Raji (cell line): ENCODE data around the gene RIN3.

Experiments used
- POLR2A ChIP-seq: IDR thresholded peaks from 2 replicates; pipeline ENCODE4 v1.6.1; 2011; ENCODE audit warnings: low read depth, low read length, control low read depth; ENCODE audit not compliant: insufficient read depth

The RIN3 gene

DNA sequence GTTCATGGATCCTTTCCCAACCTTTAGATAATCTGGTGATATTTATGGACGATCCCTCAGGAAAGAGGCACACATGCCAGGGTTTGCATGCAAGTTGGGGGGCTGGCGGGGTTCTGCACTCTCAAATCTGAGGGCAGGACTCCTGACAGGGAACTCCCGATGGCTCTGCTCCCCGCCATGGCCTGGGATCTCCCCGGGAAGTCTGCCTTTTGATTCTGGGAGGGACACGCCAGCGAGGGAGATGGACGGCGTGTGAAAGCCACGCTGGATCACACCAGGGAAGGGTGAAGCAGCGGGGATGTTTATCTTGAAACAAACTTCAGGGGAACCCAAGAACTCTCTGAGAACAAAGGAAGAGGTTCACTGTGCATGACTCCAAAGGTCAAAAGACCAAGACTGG lies 191.2 kb downstream of the RIN3 start:
- TF ChIP-seq POLR2A: no peak

GRCh38 chr14:92706386-92706785 lies 192.8 kb downstream of the RIN3 start:
- no peak for TF ChIP-seq POLR2A

- TF ChIP-seq POLR2A: no peak
Measured at GRCh38 chr14:92709340-92710000, 195.9 kb downstream of the RIN3 start.

DNA sequence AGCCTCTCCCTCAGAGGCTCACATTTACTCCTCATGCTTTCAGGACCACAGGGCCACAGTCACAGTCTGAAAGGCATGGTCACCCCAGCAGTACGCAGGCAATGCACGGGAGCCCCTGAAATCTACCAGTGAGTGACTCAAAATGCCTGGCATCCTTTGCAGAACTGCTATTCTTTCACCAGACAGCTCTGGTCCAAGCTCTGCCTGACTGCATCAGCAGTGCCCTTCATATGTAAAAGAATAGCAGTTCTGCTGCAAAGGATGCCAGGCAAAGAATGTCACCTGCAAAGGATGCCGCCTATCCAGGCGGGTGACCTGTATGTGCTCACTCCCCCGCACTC lies 196.4 kb downstream of the RIN3 start:
- TF ChIP-seq POLR2A: no peak

DNA sequence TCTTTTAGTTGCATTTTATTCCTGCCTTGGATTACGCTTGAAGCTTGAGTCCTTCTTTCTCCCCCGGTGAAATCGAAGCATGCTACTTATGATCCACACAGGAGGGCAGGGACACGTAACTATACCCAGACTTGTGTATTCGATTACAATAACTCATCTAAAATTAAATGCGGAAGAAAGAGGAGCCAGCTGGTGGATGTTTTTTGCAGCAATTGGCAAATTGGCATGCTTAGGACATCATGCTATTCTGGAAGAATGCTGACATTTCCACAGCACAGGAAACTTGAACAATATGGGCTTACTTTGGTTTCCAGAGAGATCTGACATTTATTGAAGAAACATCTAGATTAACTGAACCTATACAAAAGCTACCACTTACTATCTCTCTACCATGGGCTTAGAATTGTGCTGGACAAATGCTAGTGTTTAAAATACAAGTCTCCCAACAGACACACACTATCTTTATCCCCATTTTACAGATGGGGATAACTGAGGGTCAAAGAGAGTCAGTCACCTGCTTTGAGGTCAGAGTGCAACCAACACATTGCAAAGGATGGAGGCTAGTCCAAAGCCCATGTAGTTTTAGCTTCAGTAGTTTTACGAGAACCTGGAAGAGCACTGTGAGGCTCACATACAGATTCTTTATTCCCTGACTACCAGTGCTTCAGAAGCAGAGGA lies 198.5 kb downstream of the RIN3 start:
- no peak for TF ChIP-seq POLR2A

DNA sequence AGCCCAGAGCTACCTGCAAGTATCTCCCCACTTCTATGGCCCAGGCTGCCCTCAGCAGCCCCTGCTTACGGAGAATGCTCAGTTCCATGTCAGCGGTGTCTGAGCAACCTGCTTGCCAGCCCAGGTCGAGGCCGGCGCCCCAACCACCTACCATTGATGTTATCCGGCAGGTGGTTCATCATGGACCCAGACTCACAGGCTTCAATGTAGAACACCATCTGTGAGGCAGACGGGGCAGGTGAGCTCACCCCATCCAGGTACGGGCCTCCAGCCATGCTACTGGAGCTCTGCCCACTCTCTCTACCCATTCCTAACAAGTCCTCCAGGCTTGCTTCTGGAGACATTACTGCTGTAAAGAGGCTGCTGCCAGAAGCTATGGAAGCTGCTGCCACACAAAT lies 199.1 kb downstream of the RIN3 start:
- no peak for TF ChIP-seq POLR2A

DNA sequence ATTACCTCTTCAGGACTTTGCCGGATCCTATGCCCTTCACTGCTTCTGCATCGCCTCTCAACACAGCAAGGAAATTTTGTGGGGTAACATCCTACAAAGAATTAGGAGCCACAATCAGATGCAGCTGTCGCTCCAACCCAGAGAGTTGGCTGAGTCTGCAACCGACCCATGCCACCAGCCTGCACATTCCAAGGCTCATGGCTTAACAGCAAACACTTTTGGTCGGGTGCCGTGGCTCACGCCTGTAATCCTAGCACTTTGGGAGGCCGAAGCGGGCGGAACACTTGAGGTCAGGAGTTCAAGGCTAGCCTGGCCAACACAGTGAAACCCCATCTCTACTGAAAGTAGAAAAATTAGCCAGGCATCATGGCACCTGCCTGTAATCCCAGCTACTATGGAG lies 202.6 kb downstream of the RIN3 start:
- TF ChIP-seq POLR2A: no peak

DNA sequence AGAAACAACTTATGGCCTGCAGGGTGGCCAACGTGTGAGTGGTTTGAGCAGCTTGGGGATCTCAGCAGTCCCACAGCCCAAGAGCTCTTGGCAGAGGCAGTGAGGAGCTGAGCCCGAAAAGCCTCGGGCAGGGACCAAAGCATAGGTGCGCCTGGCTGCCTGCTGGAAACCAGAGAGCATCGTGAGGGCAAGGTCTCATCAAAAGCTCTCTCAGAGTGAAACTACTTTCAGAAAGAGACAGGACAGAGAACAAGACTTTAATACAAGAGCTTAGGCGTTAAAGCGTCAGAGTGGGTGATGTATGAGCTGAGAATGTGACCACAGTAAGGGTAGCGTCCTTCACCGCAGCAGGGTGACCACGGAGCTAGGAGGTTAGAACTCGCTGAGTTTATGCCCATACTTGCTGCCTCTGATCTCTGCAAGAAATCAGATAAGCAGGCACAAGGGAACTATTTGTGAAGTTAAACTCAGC lies 204.0 kb downstream of the RIN3 start:
- TF ChIP-seq POLR2A: no peak

DNA sequence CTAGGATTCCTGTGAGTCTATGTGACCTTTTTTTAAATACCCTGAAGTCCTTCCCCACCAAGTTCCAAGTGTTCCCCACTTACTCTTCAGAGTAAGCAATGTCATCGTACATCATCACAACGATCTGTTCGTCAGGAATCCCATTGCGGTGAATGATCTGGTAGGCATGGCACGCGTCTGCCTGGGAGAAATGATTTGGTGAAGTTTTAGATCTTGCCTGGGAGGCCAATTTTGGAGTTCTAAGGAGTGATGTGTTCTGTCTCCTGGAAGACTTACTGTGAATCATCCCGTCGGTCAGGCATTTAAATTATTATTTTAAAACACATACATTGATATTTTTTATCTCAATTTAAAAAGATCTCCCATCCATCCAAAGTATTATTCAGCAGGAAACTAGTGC lies 205.1 kb downstream of the RIN3 start:
- no peak for TF ChIP-seq POLR2A

GRCh38 chr14:92719421-92719820 lies 205.8 kb downstream of the RIN3 start:
- TF ChIP-seq POLR2A: no peak

DNA sequence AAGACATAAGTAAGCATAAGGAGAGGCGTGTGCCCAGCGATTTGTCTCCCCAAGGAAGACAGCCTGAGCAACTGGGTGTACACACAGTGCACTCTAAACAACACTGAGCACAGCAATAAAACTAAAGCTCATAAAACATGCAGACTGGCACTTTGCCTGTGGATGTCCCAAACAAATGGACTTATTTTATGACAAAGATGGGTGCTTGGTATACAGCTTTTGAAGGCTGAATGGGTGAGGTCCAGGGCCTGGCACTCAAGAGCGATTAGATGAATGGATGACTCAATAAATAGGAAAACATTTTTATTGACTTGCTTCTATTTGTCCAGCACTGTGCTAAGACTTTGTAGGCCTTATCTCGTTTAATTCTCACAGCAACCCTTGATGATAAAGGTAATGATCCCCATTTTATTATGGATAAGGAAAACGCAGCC lies 206.3 kb downstream of the RIN3 start:
- no peak for TF ChIP-seq POLR2A

DNA sequence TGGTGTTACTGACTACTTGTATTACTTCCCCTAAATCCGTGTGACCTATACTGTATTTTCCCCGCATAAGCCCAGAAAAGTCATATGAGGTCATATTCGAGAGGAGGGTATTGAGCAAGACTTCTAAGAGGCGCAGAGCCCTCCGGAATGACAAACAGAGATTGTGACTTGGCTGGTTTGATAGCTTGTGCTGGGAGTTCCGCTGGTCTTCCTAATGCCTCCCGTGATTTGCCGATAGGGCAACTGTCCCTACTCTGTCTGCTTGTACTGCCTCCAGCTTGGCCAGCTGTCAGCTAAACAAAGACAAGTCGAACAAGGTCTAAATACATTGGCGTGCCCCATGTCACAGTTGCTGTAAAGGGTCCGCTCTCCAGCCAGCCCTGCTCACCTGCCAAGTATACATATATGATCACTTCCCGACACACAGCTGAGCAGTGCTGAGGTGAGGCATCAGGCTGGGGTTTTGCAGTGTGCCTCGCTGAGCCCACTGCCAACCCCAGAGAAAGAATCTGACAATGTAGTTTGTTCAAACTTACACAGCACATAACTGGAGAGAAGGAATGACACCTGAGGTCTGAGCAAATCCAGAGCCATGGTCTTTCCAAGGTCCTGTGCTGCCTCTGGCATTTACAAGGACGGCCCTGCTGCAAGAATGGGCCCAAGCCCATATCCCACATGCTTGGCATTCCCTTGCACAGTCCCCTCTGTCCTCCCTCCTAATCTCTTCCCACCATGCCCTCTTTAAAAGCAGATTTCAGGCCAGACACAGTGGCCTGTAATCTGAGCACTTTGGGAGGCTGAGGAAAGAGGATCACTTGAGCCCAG lies 211.1 kb downstream of the RIN3 start:
- TF ChIP-seq POLR2A: no peak

- no peak for TF ChIP-seq POLR2A
Measured at GRCh38 chr14:92726135-92726932, 212.8 kb downstream of the RIN3 start.

DNA sequence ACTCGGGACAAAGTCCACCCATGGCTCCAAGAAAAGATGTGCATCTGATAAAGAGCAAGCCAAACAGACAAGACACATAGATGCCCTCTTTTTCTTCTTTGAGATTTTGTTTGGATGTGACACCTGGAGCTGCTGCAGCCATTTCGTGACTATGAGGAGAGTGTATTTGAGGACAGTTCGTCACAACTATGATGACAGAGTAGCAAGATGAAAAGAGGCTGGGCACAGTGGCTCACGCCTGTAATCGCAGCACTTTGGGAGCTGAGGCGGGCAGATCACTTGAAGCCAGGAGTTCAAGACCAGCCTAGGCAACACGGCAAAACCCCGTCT lies 213.3 kb downstream of the RIN3 start:
- TF ChIP-seq POLR2A: no peak

DNA sequence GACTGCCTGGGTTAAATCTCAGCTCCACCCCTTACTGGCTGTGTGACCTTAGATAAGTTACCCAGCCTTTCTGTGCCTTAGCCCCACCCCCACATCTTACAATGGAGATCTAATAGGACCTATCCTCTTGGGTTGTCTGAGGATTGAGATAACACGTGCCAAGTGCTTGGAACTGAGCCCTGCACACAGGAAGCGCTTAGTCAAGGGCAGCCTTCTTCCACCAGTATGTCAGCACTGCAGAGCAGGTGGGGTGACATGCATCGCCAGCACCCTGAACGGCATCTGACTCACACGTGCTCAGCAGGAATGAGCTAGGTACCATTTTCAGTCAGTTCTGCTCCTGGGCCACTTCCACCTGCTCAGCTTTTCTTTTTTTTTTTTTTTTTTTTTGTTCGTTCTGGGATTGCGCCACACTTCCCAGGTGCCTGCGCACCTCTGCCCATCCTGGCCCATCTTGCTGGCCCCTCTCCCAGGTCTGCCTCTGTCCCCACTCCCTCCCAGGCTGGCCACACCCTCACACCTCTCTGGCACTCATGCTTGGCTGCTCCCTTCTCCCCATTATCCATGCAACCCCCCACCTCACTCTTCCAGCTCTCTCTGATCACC lies 215.3 kb downstream of the RIN3 start:
- no peak for TF ChIP-seq POLR2A
